HFFc6 (cell line): ENCODE measurements around the gene TMEM248. TPM values are rescaled to one million over a fixed set of nuclear protein-coding genes. Genes with fewer than 3 reads are reported as not detected.
A peak's percentile ranks its signal among the peaks of the same experiment; 100 is the strongest.
"Not testable (repeated sequence)": the region's sequence is repeated elsewhere in the genome, so short reads cannot be mapped to it uniquely, and the experiment has no call there.

Source experiments
- DNase-seq: peaks from one replicate; pipeline ENCODE4 v3.0.0-alpha.2; 2018
- H3K27ac Mint-ChIP-seq: 2 replicates; pipeline ENCODE4 v1.8.0; 2020; ENCODE audit warnings: mild to moderate bottlenecking, mixed read lengths
- H3K27me3 Mint-ChIP-seq: 2 replicates; pipeline ENCODE4 v1.8.0; 2021; ENCODE audit warnings: mild to moderate bottlenecking, moderate library complexity, mixed read lengths; ENCODE audit not compliant: insufficient read depth
- H3K36me3 Mint-ChIP-seq: 2 replicates; pipeline ENCODE4 v1.8.0; 2021; ENCODE audit warnings: low read depth, mixed read lengths
- H3K4me1 Mint-ChIP-seq: 2 replicates; pipeline ENCODE4 v1.8.0; 2020; ENCODE audit warnings: low read depth, mixed read lengths
- H3K4me3 Mint-ChIP-seq: 2 replicates; pipeline ENCODE4 v1.8.0; 2020; ENCODE audit warnings: mild to moderate bottlenecking, moderate library complexity, mixed read lengths
- H3K9me3 Mint-ChIP-seq: 2 replicates; pipeline ENCODE4 v1.8.0; 2020; ENCODE audit warnings: mild to moderate bottlenecking, mixed read lengths
- CTCF ChIP-seq: fragments of 200-600 bp; sonication (generic); IDR thresholded peaks from 2 replicates; pipeline ENCODE4 v1.5.0; 2021; ENCODE audit warnings: antibody characterized with exemption, mild to moderate bottlenecking
- long read RNA-seq: library from polyadenylated mRNA; unstranded; transcript quantifications from one replicate; pipeline ENCODE4 v2.0.0, GENCODE V29; 2019
- total RNA-seq, 6 experiments: library from RNA; stranded (reverse); fragmentation: NEBNext Ultra II Directional; extraction: Animal tissue kit (Norgen Biotek cat#: 25700); gene quantifications; 2 replicates in 1 of 6; 3 replicates in 5 of 6; pipeline ENCODE4 v1.2.3, GENCODE V29; 2021

Gene TMEM248
- total RNA-seq = 100 to 1,000 TPM in 5 of 6 experiments, 10 to 100 TPM in 1; 97.1 to 128 (median 117) TPM
- long read RNA-seq, full-length matches to known transcripts = 8 of 33 reads
- long read RNA-seq, partial matches to known transcripts = 12 of 33 reads
- long read RNA-seq, other reads (novel, unspliced or antisense) = 13 of 33 reads

- no peak for TF ChIP-seq CTCF
- Mint-ChIP-seq H3K36me3 (peaks cover 16% of the 10 kb centered on the region), H3K4me1 (peaks cover 24% of the 10 kb centered on the region), H3K9me3 (no peaks in the 10 kb centered on the region), H3K27me3 (no peaks in the 10 kb centered on the region; the same call in none of the 2 replicates), H3K4me3 (peak within 1 kb of the TSS; percentile 99), H3K27ac (peak within 1 kb of the TSS; percentile 88)
- peak; percentile 80 for DNase-seq
Measured at GRCh38 chr7:66920769-66921395, at the start of gene TMEM248. Gene TMEM248, plus strand, starts transcription at chr7:66921225. Its CDS starts 20,641 bp downstream, at chr7:66941866.

GRCh38 chr7:66873476-66873875 is 47.5 kb upstream of the TMEM248 start:
- no peak for TF ChIP-seq CTCF
- H3K4me1 Mint-ChIP-seq = peaks cover 12% of the 10 kb centered on the region
- H3K27me3 Mint-ChIP-seq = no peaks in the 10 kb centered on the region
- H3K4me3 Mint-ChIP-seq = no peak overlapping the region
- H3K36me3 Mint-ChIP-seq = no peaks in the 10 kb centered on the region; the same call in 1 of the 2 replicates
- no peak overlapping the region for H3K27ac Mint-ChIP-seq
- no peaks in the 10 kb centered on the region for H3K9me3 Mint-ChIP-seq
- no peak for DNase-seq

GRCh38 chr7:66877577-66878300 is 43.3 kb upstream of the TMEM248 start:
- Mint-ChIP-seq H3K9me3 (no peaks in the 10 kb centered on the region), H3K27me3 (no peaks in the 10 kb centered on the region; the same call in 1 of the 2 replicates), H3K4me3 (no peak overlapping the region), H3K36me3 (0 out of 2 replicates have a peak, but pooled peaks cover 5% of the 10 kb centered on the region), H3K4me1 (peaks cover 12% of the 10 kb centered on the region), H3K27ac (no peak overlapping the region)
- DNase-seq = no peak
- no peak for TF ChIP-seq CTCF

- H3K27ac Mint-ChIP-seq, H3K36me3 Mint-ChIP-seq, H3K27me3 Mint-ChIP-seq, H3K4me3 Mint-ChIP-seq, H3K9me3 Mint-ChIP-seq, DNase-seq: not testable (repeated sequence)
- peaks cover 14% of the 10 kb centered on the region for H3K4me1 Mint-ChIP-seq
Measured at GRCh38 chr7:66878301-66878685, 42.7 kb upstream of the TMEM248 start.

GRCh38 chr7:66880053-66880452 is 41.0 kb upstream of the TMEM248 start:
- TF ChIP-seq CTCF = no peak
- Mint-ChIP-seq H3K27ac (no peak overlapping the region), H3K27me3 (no peaks in the 10 kb centered on the region; the same call in 1 of the 2 replicates), H3K9me3 (no peaks in the 10 kb centered on the region), H3K4me3 (no peak overlapping the region), H3K4me1 (peaks cover 32% of the 10 kb centered on the region), H3K36me3 (peaks cover 7% of the 10 kb centered on the region; the same call in 1 of the 2 replicates)
- DNase-seq = no peak

- peaks cover 11% of the 10 kb centered on the region; the same call in 1 of the 2 replicates for H3K36me3 Mint-ChIP-seq
- not testable (repeated sequence) for DNase-seq, H3K27ac Mint-ChIP-seq, H3K4me3 Mint-ChIP-seq, H3K27me3 Mint-ChIP-seq, H3K9me3 Mint-ChIP-seq
- H3K4me1 Mint-ChIP-seq = peaks cover 36% of the 10 kb centered on the region
Measured at GRCh38 chr7:66880577-66880976, 40.4 kb upstream of the TMEM248 start.
